Lung (tissue), 12 donors: Measurements from ENCODE around the gene SMCR8. TPM values are rescaled to one million over a fixed set of nuclear protein-coding genes. Genes with fewer than 3 reads are reported as not detected.

Experiments
- ATAC-seq: fragments of 200-7000 bp; cut with Tn5 transposase; one replicate; pipeline ENCODE4 v1.9.1; 2020; ENCODE audit warnings: moderate number of reproducible peaks; ENCODE audit not compliant: insufficient read depth, low FRiP score
- DNase-seq, 3 donors: peaks; one replicate each; pipeline ENCODE4 v3.0.0-alpha.2; 2013 to 2017
- H3K27ac ChIP-seq, 2 donors: one replicate each; pipeline ENCODE4 v1.5.1; 2013; ENCODE audit warnings: mild to moderate bottlenecking in 2 of 2, moderate library complexity in 2 of 2, control low read depth in 1 of 2, inconsistent platforms in 1 of 2, low read depth in 1 of 2, low read length in 1 of 2
- H3K27me3 ChIP-seq, 3 donors: one replicate each; pipeline ENCODE4 v1.5.1; 2013; ENCODE audit warnings: low read length in 2 of 3; ENCODE audit not compliant: control insufficient read depth in 3 of 3, insufficient read depth in 3 of 3
- H3K36me3 ChIP-seq, 4 donors: one replicate each; pipeline ENCODE4 v1.5.1; 2013; ENCODE audit warnings: low read length in 4 of 4, mild to moderate bottlenecking in 1 of 4, moderate library complexity in 1 of 4; ENCODE audit not compliant: control insufficient read depth in 4 of 4, insufficient read depth in 4 of 4
- H3K4me1 ChIP-seq, 5 donors: one replicate each; pipeline ENCODE4 v1.5.1; 2013; ENCODE audit warnings: low read length in 5 of 5, mild to moderate bottlenecking in 2 of 5, moderate library complexity in 1 of 5; ENCODE audit not compliant: control insufficient read depth in 5 of 5, insufficient read depth in 5 of 5
- H3K4me3 ChIP-seq: one replicate; pipeline ENCODE4 v1.5.1; 2013; ENCODE audit warnings: mild to moderate bottlenecking, control low read depth, moderate library complexity
- H3K9ac ChIP-seq, 2 donors: one replicate each; pipeline ENCODE4 v1.5.1; 2013; ENCODE audit warnings: low read length in 2 of 2, control low read depth in 1 of 2; ENCODE audit not compliant: insufficient read depth in 1 of 2
- H3K9me3 ChIP-seq, 4 donors: one replicate each; pipeline ENCODE4 v1.5.1; 2013; ENCODE audit warnings: low read length in 3 of 4, mild to moderate bottlenecking in 1 of 4, moderate library complexity in 1 of 4; ENCODE audit not compliant: control insufficient read depth in 4 of 4, insufficient read depth in 3 of 4
- WGBS, 2 donors: extraction: QIAGEN DNeasy Blood & Tissue Kit; methylation state at CpG; one replicate each; pipeline ENCODE4 v1.1.7; 2013; 5-methylcytosine and 5-hydroxymethylcytosine counted together
- polyA plus RNA-seq, 2 donors: library from polyadenylated mRNA; stranded (reverse); fragments of 200-250 nt; gene quantifications; one replicate each; pipeline ENCODE4 v1.2.1, GENCODE V29; 2013
- total RNA-seq, 2 donors: library from RNA; depleted of rRNA in 1 of 2; stranded (reverse); fragments of >200 nt in 1 of 2; gene quantifications; one replicate each; pipeline ENCODE4 v1.2.1, GENCODE V29; 2014 to 2021
- TF ChIP-seq, protein P1 (sequence below): IDR thresholded peaks from 2 replicates; pipeline ENCODE4 v1.5.1; 2012; ENCODE audit warnings: mild to moderate bottlenecking; ENCODE audit errors: control extremely low read depth, extremely low read depth
- donor health status: control.
- donor health status: control.
- donor health status: Bipolar disorder and iron deficiency.
- donor health status: healthy.
- donor health status: DM: yes; HTN: yes; CAD: no.

Gene SMCR8
- total and polyA plus RNA-seq, 4 donors: 4.2 to 20.9 (median 15.1) TPM

DNA sequence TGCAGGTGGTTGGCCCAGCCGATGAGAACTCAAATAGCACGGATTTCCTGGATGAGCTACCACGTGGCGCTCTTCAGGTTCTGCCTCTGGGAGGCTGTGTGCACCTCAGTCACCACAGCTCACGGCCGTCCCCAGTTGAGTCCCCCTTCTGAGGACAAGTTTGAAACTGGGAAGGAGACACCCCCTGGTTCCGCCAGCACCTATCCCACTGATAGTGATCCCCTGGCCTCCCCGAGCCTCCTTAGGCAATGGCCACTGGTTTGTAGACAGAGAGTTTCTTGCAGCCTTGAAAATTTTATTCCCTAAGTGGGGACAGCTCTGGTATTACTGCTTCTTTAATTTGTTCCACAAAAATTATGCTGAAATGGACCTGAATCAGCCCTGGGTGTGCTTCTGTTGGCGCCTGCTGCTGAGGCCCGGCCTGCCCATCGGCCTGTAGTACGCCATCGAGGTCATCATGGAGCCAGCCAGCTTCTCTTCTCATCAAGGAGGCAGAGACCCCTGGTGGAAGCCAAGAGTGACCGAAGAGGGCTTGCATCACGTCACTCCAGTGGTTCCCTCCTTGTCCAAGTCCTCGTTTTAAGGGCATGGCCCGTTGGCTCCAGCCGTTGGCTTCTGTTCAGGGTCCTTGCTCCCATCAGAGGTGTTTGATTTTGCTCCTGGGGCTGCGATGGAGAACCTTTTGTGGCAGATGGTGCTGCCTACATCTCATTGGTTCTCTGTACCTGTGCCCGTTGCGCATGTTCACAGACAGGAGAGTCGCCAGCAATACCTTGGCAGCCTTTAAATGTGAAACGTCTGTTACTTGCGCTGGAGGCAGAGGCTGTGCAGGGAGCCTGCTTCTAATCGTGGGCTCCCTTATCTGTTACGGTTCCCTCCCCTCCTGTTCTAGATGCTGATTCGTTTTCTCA, 9.3 kb downstream of the SMCR8 start:
- no peak for ATAC-seq
- 94% methylated on average over 27 of the region's 27 CpGs for WGBS, 2 donors
- Histone ChIP-seq H3K27me3 (no peaks in the 10 kb centered on the region), H3K9ac (no peak overlapping the region), H3K36me3 (peaks cover 6 to 56% (median 23%) of the 10 kb centered on the region in 4 donors), H3K9me3 (no peaks in the 10 kb centered on the region), H3K4me1 (peaks cover 0 to 3% (median 0%) of the 10 kb centered on the region in 5 donors), H3K27ac (no peak overlapping the region), H3K4me3 (no peak overlapping the region)
- TF ChIP-seq, protein P1, sequence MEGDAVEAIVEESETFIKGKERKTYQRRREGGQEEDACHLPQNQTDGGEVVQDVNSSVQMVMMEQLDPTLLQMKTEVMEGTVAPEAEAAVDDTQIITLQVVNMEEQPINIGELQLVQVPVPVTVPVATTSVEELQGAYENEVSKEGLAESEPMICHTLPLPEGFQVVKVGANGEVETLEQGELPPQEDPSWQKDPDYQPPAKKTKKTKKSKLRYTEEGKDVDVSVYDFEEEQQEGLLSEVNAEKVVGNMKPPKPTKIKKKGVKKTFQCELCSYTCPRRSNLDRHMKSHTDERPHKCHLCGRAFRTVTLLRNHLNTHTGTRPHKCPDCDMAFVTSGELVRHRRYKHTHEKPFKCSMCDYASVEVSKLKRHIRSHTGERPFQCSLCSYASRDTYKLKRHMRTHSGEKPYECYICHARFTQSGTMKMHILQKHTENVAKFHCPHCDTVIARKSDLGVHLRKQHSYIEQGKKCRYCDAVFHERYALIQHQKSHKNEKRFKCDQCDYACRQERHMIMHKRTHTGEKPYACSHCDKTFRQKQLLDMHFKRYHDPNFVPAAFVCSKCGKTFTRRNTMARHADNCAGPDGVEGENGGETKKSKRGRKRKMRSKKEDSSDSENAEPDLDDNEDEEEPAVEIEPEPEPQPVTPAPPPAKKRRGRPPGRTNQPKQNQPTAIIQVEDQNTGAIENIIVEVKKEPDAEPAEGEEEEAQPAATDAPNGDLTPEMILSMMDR: no peak
- DNase-seq: no peak

DNA sequence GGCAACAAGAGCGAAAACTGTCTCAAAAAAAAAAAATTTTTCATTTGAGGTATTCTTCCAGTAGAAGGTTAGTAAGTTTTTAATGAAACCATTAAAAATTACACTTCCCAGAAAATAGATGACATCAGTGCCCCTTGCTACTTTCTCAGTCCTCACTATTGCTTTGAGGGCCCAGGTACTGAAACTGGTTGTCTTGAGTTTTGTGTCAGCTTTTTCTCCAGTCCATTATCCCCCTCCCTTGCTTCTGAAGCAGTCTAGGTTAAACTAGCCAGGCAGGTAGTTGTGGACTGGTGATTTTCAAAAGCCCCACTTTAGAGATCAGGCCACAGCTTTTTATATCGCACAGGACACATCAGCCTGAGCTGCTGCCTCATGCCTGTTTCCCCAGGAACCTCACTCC, 10.9 kb downstream of the SMCR8 start:
- TF ChIP-seq, protein P1: no peak
- Histone ChIP-seq H3K9ac (no peak overlapping the region), H3K9me3 (no peaks in the 10 kb centered on the region), H3K4me1 (no peaks in the 10 kb centered on the region), H3K36me3 (peaks cover 7 to 51% (median 19%) of the 10 kb centered on the region in 4 donors), H3K27ac (no peak overlapping the region), H3K27me3 (no peaks in the 10 kb centered on the region), H3K4me3 (no peak overlapping the region)
- ATAC-seq (no peak), DNase-seq (no peak)
- WGBS, 2 donors: 97 to 98% methylated on average over 2 of the region's 2 CpGs

DNA sequence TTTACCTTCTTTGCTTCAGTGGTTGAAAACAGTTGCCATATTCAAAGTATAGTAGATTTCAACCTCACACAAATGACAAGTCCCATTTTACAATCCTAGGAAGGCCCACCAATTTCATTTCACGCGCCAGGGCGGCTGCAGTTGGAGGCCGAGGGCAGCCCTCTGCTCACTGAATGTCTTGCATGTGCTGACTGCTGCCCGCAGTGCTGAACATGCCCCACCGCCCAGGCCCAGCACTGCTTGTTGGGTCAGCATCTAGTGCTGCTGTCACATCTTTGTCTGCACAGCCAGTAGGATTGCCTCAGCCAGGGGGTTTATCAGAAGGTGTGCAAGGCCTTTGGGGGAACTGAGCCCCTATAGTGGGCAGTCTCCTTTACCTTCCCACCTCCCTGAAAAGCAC, 11.5 kb downstream of the SMCR8 start:
- Histone ChIP-seq H3K27ac (no peak overlapping the region), H3K4me3 (no peak overlapping the region), H3K36me3 (peaks cover 7 to 49% (median 23%) of the 10 kb centered on the region in 4 donors), H3K27me3 (no peaks in the 10 kb centered on the region), H3K9me3 (no peaks in the 10 kb centered on the region), H3K9ac (no peak overlapping the region), H3K4me1 (no peaks in the 10 kb centered on the region)
- no peak for DNase-seq
- ATAC-seq: no peak
- TF ChIP-seq, protein P1: no peak
- 95 to 97% methylated on average over 6 of the region's 6 CpGs for WGBS, 2 donors
